ENCODE results near the gene FGA.

The FGA gene

GRCh38 chr4:154578919-154579318 lies 11.6 kb downstream of the FGA start:
- DNase-seq, result no peak

GRCh38 chr4:154577324-154577723 lies 13.2 kb downstream of the FGA start:
- DNase-seq, result no peak

GRCh38 chr4:154574311-154574710 lies 16.2 kb downstream of the FGA start:
- no peak for DNase-seq

GRCh38 chr4:154573190-154573870 lies 17.2 kb downstream of the FGA start:
- no peak for DNase-seq

GRCh38 chr4:154569584-154569983 lies 21.0 kb downstream of the FGA start:
- no peak for DNase-seq

- DNase-seq, result no peak
Observed at GRCh38 chr4:154569028-154569427, 21.5 kb downstream of the FGA start.

- DNase-seq, result no peak
Observed at GRCh38 chr4:154566639-154567204, 23.8 kb downstream of the FGA start.

- no peak for DNase-seq
Observed at GRCh38 chr4:154565704-154566103, 24.8 kb downstream of the FGA start.

- DNase-seq, result no peak
Observed at GRCh38 chr4:154564311-154564710, 26.2 kb downstream of the FGA start.

- no peak for DNase-seq
Observed at GRCh38 chr4:154562697-154563254, 27.8 kb downstream of the FGA start, which contains the start of gene FGB. FGB (plus strand) TSS chr4:154563011; CDS start chr4:154563019, 8 bp downstream.

- no peak for DNase-seq
Observed at GRCh38 chr4:154560824-154561231, 29.7 kb downstream of the FGA start.

- DNase-seq, result no peak
Observed at GRCh38 chr4:154560419-154560801, 30.1 kb downstream of the FGA start.

GRCh38 chr4:154559494-154560418 lies 30.8 kb downstream of the FGA start:
- DNase-seq, result no peak

- DNase-seq, result no peak
Observed at GRCh38 chr4:154559141-154559493, 31.4 kb downstream of the FGA start.

GRCh38 chr4:154551872-154552686 lies 38.5 kb downstream of the FGA start:
- DNase-seq, result peak; percentile 26

- peak; percentile 77 for DNase-seq
Observed at GRCh38 chr4:154549894-154550790, 40.4 kb downstream of the FGA start, which contains the start of gene PLRG1. PLRG1 (minus strand) TSS chr4:154550400; CDS start chr4:154550308, 92 bp downstream.

- no peak for DNase-seq
Observed at GRCh38 chr4:154545689-154546088, 44.9 kb downstream of the FGA start.

- no peak for DNase-seq
Observed at GRCh38 chr4:154542271-154542879, 48.2 kb downstream of the FGA start.
